ENCODE results near the gene CHAT.

DNA sequence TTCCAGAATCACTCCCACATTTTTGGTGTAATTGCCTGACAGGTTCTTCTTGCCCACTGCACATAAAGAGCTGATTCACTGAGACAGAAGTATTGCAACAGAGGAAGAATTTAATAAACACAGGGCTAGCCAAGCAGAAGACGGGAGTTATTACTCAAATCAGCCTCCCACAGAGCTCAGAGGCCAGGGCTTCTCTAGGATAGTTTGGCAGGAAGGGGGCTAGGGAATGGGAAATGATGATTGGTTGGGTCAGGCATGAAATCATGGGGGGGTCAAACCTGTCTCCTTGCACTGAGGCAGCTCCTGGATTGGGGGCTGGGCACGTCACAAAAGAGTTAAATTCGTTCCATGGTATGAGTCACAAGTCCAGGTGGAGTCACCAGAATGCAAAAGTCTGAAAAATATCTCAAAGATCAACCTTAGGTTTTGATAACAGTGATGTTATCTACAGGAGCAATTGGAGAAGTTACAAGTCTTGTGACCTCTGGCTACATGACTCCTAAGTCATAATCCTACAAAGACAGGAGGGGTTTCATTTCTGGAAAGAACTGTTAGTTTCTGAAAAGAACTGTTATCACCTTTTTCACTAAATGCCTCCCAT lies 44.7 kb upstream of the CHAT start:
- TF ChIP-seq POLR2A (IDR thresholded peaks at IDR 0.05; ENCODE audit: low read depth, low read length): no peak
- no peak for TF ChIP-seq POLR2AphosphoS5 (IDR thresholded peaks at IDR 0.05; ENCODE audit: low read depth, low read length)

Measured in GM12892 (cell line).